Measurements from ENCODE around the gene MPP1. TPM values are rescaled to one million over a fixed set of nuclear protein-coding genes. Genes with fewer than 3 reads are reported as not detected.

MPP1 gene
- polyA plus RNA-seq, 2 of the 4 experiments (the other 2 are of a cell fraction) = 10.7 to 14.3 TPM

DNA sequence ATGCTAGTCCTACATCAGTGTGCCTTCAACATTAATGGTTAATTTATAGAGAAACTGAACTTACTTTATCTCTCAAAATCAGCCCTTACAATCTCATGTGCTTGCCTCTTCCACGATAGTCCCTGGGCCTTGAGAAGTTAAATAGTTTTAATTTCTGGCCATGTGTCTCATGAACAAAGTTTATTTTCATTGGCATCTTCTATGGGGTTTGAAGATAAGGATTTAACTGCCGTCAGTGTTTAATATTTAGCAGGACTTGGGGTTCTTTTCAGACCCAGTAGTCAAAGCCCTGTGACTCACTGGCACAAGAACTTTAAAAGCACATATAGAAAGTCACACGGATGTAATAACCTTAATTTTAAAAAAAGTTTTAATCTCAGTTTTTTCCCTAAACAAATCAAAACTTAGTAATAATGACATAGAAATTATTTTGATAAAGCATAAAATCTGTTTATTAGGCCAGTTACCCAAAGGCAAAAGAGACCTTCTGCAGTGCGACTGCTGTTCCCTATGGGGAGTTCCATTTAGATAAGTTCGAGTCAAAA lies 10.1 kb upstream of the MPP1 start:
- Histone ChIP-seq H3K27ac (no peak overlapping the region), H3K4me1 (0 out of 3 replicates have a peak, but pooled peaks cover 3% of the 10 kb centered on the region), H3K4me3 (no peak overlapping the region), H3K9me3 (no peaks in the 10 kb centered on the region), H3K4me2 (0 out of 3 replicates have a peak overlapping the region, but pooled peaks have one; percentile 11)
- FAIRE-seq = peak; percentile 76
- TF ChIP-seq MAZ (IDR thresholded peaks at IDR 0.05; ENCODE audit: borderline replicate concordance, low read depth, low read length) = no peak
- TF ChIP-seq EHMT2 (IDR thresholded peaks at IDR 0.05; ENCODE audit: low read depth) = no peak
- no peak for TF ChIP-seq POLR2AphosphoS2 (conservative IDR thresholded peaks at IDR 0.05; ENCODE audit: low read length)
- 39% methylated on average over 5 of the region's 5 CpGs for WGBS (ENCODE audit: missing lambda C conversion rate)
- no peak for DNase-seq (ENCODE audit: low read depth in 1 of 2, low spot score in 1 of 2)
- ATAC-seq = no peak
- ChIA-PET POLR2A (no interaction called here), CTCF (no interaction called here)

GRCh38 chrX:154813801-154814200 lies 8.5 kb upstream of the MPP1 start:
- ATAC-seq = no peak
- WGBS (ENCODE audit: missing lambda C conversion rate) = 0% methylated on average over 1 of the region's 1 CpG
- Histone ChIP-seq H3K4me2 (no peak overlapping the region), H3K9me3 (no peaks in the 10 kb centered on the region), H3K4me3 (no peak overlapping the region), H3K27ac (no peak overlapping the region), H3K4me1 (0 out of 3 replicates have a peak, but pooled peaks cover 3% of the 10 kb centered on the region)
- CTCF ChIA-PET = interaction anchor here (1.2 kb wide), 1 partner anchor 15 kb away, joined by 3 read pairs; no protein-coding TSS in a partner anchor
- FAIRE-seq = no peak
- POLR2A ChIA-PET = no interaction called here
- TF ChIP-seq USF2 (IDR thresholded peaks at IDR 0.05) = no peak
- TF ChIP-seq BHLHE40 (IDR thresholded peaks at IDR 0.05; ENCODE audit: low read depth, low read length) = no peak
- TF ChIP-seq HOXB13 (CRISPR knock-in tag; IDR thresholded peaks at IDR 0.05; ENCODE audit: low read depth) = no peak
- no peak for DNase-seq (ENCODE audit: low read depth in 1 of 2, low spot score in 1 of 2)

DNA sequence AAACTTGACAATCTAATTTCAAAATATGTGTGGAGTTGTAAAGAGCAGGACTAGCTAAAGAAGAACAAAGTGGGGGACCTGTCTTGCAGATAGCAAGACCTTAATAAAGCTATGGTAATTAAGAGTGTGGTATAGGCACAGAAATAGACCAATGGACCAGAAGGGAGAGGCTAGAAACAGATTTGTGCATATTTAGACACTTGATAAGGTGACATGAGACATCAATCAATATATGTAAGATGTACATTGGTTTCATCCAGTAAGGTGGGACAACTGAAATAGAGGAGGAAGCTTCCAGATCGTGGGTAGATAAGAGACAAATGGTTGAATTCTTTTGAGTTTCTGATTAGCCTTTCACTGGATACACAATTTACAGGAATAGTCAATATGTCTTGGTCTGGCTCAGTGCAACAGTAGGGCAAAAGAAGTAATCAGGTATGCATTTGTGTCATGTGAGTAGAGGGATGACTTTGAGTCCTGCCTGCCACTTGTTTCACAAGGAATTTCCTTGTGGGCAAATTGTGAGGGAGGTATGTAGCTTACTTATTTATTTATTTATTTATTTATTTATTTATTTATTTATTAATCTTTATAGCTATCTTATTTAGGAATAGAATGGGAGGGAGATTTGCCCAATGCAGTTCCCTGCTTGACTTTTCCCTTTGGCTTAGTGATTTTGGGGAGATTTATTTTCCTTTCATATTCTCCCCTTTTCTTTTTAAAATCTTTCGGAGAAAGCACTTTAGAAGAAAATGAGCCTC lies 7.2 kb upstream of the MPP1 start:
- FAIRE-seq = peak; percentile 54
- Histone ChIP-seq H3K9me3 (0 out of 3 replicates have a peak, but pooled peaks cover 6% of the 10 kb centered on the region), H3K4me2 (no peak overlapping the region), H3K4me3 (no peak overlapping the region), H3K27ac (no peak overlapping the region), H3K4me1 (0 out of 3 replicates have a peak, but pooled peaks cover 3% of the 10 kb centered on the region)
- no peak for TF ChIP-seq CBX2 (IDR thresholded peaks at IDR 0.05; ENCODE audit: borderline replicate concordance, low read depth)
- TF ChIP-seq ZC3H11A (IDR thresholded peaks at IDR 0.05) = 0 out of 2 replicates have a peak, but pooled peaks have one; percentile 6
- POLR2A ChIA-PET = no interaction called here
- ATAC-seq = no peak
- 47% methylated on average over 2 of the region's 2 CpGs for WGBS (ENCODE audit: missing lambda C conversion rate)
- DNase-seq (ENCODE audit: low read depth in 1 of 2, low spot score in 1 of 2) = no peak
- CTCF ChIA-PET = interaction anchor here (0.7 to 1.2 kb wide), 4 partner anchors 17 to 64 kb away, joined by 3 to 4 read pairs (median 3); no protein-coding TSS in a partner anchor

DNA sequence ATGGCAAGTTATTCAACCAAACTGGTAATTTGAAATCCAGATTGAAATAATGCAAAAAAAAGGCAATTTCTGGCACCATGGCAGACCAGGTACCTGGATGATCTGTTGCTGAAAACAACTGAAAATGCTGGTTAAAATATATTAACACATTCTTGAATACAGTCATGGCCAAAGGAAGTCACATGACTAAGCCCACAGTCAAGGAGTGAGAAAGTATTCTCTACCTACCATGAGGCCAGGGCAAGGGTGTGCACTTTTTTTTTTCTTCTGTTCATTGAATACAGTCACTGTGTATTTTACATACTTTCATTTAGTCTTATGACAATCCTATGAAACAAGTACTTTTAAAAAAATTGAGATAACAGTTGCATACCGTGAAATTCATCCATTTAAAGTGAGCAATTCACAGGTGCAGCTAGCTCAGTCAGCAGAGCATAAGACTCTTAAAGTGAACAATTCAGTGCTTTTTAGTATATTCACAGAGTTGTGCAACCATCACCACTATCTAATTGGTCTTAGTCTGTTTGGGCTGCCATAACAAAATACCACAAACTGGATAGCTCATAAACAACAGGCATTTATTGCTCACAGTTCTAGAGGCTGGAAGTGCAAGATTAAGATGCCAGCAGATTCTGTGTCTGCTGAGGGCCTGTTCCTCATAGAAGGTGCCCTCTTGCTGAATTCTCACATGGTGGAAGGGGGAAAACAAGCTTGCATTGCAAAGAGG lies 4.8 kb upstream of the MPP1 start:
- Histone ChIP-seq H3K4me2 (no peak overlapping the region), H3K9me3 (0 out of 3 replicates have a peak, but pooled peaks cover 6% of the 10 kb centered on the region), H3K4me1 (0 out of 3 replicates have a peak, but pooled peaks cover under 1% of the 10 kb centered on the region), H3K4me3 (no peak overlapping the region), H3K27ac (no peak overlapping the region)
- ChIA-PET CTCF (interaction anchor here (0.6 kb wide), 1 partner anchor 1350 kb away, joined by 4 read pairs; no protein-coding TSS in a partner anchor), POLR2A (no interaction called here)
- 48% methylated on average over 1 of the region's 1 CpG for WGBS (ENCODE audit: missing lambda C conversion rate)
- FAIRE-seq (no peak), ATAC-seq (no peak), DNase-seq (ENCODE audit: low read depth in 1 of 2, low spot score in 1 of 2) (no peak)
- TF ChIP-seq, protein P1, sequence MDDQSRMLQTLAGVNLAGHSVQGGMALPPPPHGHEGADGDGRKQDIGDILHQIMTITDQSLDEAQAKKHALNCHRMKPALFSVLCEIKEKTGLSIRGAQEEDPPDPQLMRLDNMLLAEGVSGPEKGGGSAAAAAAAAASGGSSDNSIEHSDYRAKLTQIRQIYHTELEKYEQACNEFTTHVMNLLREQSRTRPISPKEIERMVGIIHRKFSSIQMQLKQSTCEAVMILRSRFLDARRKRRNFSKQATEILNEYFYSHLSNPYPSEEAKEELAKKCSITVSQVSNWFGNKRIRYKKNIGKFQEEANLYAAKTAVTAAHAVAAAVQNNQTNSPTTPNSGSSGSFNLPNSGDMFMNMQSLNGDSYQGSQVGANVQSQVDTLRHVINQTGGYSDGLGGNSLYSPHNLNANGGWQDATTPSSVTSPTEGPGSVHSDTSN (IDR thresholded peaks at IDR 0.05) = no peak
- TF ChIP-seq TP53 (CRISPR knock-in tag; IDR thresholded peaks at IDR 0.05) = no peak
- no peak for TF ChIP-seq FOSL2 (IDR thresholded peaks at IDR 0.05)
- TF ChIP-seq FOSL2 (CRISPR knock-in tag; IDR thresholded peaks at IDR 0.05) = no peak
- no peak for TF ChIP-seq RAD21 (conservative IDR thresholded peaks at IDR 0.05 in 1 of 2, IDR thresholded peaks at IDR 0.05 in 1 of 2)
- TF ChIP-seq ESRRA (IDR thresholded peaks at IDR 0.05; ENCODE audit: borderline replicate concordance, low read length) = no peak
- no peak for TF ChIP-seq GATA3 (IDR thresholded peaks at IDR 0.05; ENCODE audit: borderline replicate concordance)
- TF ChIP-seq KDM5A (IDR thresholded peaks at IDR 0.05) = no peak
- TF ChIP-seq JUNB (IDR thresholded peaks at IDR 0.05) = no peak
- TF ChIP-seq, protein P2, sequence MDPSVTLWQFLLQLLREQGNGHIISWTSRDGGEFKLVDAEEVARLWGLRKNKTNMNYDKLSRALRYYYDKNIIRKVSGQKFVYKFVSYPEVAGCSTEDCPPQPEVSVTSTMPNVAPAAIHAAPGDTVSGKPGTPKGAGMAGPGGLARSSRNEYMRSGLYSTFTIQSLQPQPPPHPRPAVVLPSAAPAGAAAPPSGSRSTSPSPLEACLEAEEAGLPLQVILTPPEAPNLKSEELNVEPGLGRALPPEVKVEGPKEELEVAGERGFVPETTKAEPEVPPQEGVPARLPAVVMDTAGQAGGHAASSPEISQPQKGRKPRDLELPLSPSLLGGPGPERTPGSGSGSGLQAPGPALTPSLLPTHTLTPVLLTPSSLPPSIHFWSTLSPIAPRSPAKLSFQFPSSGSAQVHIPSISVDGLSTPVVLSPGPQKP (IDR thresholded peaks at IDR 0.05; ENCODE audit: low read depth, low read length) = no peak
- no peak for TF ChIP-seq RFX5 (IDR thresholded peaks at IDR 0.05)
- no peak for TF ChIP-seq BCL3 (IDR thresholded peaks at IDR 0.05)
- TF ChIP-seq, protein P3, sequence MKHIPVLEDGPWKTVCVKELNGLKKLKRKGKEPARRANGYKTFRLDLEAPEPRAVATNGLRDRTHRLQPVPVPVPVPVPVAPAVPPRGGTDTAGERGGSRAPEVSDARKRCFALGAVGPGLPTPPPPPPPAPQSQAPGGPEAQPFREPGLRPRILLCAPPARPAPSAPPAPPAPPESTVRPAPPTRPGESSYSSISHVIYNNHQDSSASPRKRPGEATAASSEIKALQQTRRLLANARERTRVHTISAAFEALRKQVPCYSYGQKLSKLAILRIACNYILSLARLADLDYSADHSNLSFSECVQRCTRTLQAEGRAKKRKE (CRISPR knock-in tag; IDR thresholded peaks at IDR 0.05; ENCODE audit: low read depth) = no peak
- TF ChIP-seq BHLHE40 (IDR thresholded peaks at IDR 0.05; ENCODE audit: low read depth, low read length) = no peak
- no peak for TF ChIP-seq HDAC2 (IDR thresholded peaks at IDR 0.05)
- no peak for TF ChIP-seq EHMT2 (IDR thresholded peaks at IDR 0.05; ENCODE audit: low read depth)
